D721Med (cell line): ENCODE measurements around the gene CD37.
"Not testable (repeated sequence)": the region's sequence is repeated elsewhere in the genome, so short reads cannot be mapped to it uniquely, and the experiment has no call there.

Experiments
- DNase-seq: peaks from one replicate; pipeline ENCODE4 v3.0.0; 2011; ENCODE audit warnings: low spot score; ENCODE audit not compliant: insufficient read length
- FAIRE-seq: peaks from 2 replicates; lab custom pipeline; 2011; peaks lifted over from hg19 to GRCh38; lab: Jason Lieb, UNC
- TF ChIP-seq, protein P1 (sequence below): IDR thresholded peaks from 2 replicates; pipeline ENCODE4 v1.5.1; 2012; ENCODE audit warnings: mild to moderate bottlenecking, control low read depth; ENCODE audit not compliant: insufficient read depth; ENCODE audit errors: missing control alignments

Gene CD37, protein sequence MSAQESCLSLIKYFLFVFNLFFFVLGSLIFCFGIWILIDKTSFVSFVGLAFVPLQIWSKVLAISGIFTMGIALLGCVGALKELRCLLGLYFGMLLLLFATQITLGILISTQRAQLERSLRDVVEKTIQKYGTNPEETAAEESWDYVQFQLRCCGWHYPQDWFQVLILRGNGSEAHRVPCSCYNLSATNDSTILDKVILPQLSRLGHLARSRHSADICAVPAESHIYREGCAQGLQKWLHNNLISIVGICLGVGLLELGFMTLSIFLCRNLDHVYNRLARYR

DNA sequence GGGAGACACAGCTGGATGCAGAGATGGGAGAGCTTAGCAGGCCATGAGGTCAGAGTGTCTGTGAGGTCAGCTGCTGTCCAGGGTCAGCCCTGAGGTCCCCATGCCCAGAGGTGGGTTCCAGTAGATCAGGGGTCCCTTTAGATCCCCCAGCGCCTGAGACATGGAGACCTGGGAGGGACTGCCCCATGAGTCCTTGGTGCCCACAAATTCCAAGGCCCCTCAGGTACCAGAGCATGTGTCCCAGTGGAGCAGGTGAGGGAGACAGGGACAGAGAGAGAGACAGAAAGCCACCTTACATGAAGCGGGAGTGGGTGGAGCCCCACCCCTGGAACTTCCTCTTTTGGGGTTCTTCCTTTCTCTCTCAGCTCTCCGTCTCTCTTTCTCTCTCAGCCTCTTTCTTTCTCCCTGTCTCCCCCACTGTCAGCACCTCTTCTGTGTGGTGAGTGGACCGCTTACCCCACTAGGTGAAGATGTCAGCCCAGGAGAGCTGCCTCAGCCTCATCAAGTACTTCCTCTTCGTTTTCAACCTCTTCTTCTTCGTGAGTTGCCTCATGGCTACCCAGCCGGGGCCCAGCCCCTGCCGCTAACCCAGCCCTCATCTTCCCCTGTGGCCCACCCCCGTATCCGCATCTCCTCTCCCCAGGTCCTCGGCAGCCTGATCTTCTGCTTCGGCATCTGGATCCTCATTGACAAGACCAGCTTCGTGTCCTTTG lies at the start of gene CD37:
CD37 (plus strand) TSS at position 336 of the 713 bp plus-strand sequence; CDS start at position 471, 135 bp downstream.
- TF ChIP-seq, protein P1, sequence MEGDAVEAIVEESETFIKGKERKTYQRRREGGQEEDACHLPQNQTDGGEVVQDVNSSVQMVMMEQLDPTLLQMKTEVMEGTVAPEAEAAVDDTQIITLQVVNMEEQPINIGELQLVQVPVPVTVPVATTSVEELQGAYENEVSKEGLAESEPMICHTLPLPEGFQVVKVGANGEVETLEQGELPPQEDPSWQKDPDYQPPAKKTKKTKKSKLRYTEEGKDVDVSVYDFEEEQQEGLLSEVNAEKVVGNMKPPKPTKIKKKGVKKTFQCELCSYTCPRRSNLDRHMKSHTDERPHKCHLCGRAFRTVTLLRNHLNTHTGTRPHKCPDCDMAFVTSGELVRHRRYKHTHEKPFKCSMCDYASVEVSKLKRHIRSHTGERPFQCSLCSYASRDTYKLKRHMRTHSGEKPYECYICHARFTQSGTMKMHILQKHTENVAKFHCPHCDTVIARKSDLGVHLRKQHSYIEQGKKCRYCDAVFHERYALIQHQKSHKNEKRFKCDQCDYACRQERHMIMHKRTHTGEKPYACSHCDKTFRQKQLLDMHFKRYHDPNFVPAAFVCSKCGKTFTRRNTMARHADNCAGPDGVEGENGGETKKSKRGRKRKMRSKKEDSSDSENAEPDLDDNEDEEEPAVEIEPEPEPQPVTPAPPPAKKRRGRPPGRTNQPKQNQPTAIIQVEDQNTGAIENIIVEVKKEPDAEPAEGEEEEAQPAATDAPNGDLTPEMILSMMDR, result no peak
- no peak for DNase-seq
- no peak for FAIRE-seq

DNA sequence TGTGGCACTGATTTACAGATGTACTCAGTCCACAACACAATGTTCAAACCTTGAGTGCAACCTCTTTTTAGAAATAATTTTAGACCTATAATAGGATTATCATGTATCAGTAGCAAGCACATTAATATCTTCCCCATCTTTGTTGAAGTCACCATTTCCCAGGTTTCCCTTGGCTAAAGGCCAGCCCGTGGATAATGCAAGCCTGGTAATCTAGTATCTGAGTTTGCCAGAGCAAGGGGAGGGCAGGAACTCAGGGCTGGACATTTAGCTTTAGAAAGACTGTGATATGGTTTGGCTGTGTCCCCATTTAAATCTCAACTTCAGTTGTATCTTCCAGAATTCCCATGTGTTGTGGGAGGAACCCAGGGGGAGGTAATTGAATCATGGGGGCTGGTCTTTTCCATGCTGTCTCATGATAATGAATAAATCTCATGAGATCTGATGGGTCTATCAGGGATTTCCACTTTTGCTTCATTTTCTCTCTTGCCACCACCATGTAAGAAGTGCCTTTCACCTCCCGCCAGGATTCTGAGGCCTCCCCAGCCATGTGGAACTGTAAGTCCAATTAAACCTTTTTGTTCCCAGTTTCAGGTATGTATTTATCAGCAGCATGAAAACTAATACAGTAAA lies 48.0 kb upstream of the CD37 start:
- TF ChIP-seq, protein P1, result no peak
- FAIRE-seq (no peak), DNase-seq (no peak)

DNA sequence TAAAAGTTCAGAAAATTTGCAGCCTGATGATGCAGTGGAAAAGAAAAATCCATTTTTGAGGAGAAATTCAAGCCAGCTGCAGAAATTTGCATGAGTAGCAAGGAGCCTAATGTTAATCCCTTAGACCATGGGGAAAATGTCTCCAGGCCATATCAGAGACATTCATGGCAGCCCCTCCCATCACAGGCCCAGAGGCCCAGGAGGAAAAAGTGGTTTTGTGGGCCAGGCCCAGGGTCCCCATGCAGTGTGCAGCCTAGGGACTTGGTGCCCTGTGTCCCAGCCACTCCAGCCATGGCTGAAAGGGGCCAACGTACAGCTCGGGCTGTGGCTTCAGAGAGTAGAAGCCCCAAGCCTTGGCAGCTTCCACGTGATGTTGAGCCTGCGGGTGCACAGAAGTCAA lies 47.0 kb upstream of the CD37 start:
- DNase-seq, FAIRE-seq: not testable (repeated sequence)

DNA sequence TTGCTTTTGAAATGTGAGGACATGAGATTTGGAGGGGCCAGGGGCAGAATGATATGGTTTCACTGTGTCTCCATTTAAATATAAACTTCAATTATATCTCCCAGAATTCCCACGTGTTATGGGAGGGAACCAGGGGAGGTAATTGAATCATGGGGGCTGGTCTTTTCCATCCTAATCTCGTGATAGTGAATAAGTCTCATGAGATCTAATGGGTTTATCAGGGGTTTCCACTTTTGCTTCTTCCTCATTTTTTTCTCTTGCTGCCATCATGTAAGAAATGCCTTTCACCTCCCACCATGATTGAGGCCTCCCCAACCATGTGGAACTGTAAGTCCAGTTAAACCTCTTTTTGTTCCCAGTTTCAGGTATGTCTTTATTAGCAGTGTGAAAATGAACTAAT lies 45.9 kb upstream of the CD37 start:
- FAIRE-seq, DNase-seq: not testable (repeated sequence)

DNA sequence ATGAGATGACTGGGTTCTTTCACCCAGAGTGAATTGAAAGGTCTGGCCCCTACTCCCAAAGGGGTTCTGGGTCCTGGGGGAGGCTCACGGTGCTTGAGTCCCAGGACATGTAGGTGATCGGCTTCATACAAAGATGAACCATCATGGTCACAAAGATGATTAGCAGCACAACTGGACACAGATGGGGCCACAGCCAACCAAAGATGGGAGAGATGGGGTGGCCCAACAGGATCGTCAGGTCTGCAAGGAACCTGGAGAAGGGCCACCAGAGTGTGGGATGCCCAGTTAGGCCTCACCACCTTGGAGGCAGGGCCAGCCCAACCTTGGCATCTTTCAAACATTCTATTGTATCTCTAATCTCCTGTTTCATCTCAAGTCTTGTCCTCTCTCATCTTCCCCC lies 44.7 kb upstream of the CD37 start:
- TF ChIP-seq, protein P1, result no peak
- no peak for DNase-seq
- FAIRE-seq, result no peak

DNA sequence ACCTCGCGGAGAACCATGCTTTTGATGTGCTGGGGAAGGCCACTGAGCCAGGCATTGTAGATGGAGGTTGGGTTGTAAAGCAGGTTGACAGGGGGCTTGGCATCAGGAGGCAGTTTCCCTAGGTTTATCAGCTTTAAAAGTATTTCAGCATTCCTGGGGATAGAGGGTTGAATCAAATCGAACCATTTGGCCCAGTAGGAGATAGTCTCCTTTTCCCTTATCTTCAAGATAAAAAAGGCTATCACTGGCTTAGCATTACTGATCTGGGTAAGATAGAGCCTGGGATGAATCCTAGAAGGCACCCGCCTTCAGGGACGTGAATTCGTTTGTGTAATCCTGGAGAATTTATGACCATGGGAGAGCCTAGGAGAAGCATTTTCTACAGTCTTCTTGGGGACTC lies 40.8 kb upstream of the CD37 start:
- TF ChIP-seq, protein P1, result no peak
- DNase-seq, result no peak
- no peak for FAIRE-seq

DNA sequence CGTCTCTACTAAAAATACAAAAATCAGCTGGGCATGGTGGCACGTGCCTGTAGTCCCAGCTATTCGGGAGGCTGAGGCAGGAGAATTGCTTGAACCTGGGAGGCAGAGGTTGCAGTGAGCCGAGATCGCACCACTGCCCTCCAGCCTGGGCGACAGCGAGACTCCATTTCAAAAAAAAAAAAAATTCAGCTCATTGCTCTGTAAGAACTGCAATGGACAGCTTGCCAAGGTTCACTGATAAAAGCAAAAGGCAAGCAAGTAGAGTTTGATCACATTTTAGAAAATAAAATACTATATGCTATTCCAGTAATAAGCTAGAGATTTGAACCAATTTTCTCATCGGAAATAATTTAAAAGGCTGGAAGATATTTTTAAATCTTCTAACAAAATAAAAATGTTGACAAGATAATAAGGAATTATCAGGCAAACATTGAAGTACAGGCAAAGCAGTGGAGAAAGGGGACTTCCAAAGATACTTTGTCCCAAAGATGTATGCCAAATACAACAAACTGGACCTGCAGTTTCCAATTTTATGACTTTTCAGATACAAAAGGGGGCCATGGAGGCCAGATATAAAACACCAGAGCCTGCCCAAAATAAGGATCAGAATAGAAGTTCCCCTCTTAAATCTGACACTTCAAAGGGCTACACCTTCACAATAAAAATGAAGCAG lies 39.9 kb upstream of the CD37 start:
- TF ChIP-seq, protein P1, result no peak
- FAIRE-seq, result no peak

DNA sequence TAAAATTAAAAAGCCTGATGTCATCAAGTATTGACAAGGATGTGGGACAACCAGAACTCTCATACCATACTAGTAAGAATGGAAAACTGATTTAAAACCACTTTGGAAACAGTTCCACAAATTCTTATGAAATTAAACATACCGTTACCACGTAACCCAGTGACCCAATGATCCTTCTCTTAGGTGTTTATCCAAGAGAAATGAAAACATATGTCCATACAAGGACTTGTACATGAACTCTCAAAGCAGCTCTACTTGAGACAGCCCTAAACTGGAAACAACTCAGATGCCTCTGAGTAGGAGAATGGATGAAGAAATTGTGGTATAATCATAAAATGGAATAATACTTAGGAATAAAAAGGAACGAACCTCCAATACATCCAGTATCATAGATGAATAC lies 37.8 kb upstream of the CD37 start:
- DNase-seq, result no peak
- TF ChIP-seq, protein P1, result no peak
- no peak for FAIRE-seq

More for the DNA sequence above, 39.9 kb upstream of the CD37 start:
- DNase-seq, result no peak

DNA sequence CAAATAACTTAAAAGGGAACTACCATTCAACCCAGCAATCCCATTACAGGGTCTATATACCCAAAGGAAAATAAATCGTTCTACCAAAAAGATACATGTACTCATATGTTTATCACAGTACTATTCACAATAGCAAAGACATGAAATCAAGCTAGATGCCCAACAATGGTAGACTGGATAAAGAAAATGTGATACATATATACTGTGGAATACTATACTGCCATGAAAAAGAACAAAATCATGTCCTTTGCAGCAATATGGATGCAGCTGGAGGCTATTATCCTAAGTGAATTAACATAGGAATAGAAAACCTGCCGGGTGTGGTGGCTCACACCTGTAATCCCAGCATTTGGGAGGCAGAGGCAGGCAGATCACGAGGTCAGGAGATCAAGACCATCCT lies 36.6 kb upstream of the CD37 start:
- not testable (repeated sequence) for DNase-seq, FAIRE-seq
